ENCODE results near the gene MN1. TPM values are rescaled to one million over a fixed set of nuclear protein-coding genes. Genes with fewer than 3 reads are reported as not detected.

The MN1 gene
- total and polyA plus RNA-seq, 8 donors: 0.50 to 6.4 (median 2.8) TPM

- 72 to 81% (median 77%) methylated on average over 8 of the region's 8 CpGs for WGBS, 5 donors
- Histone ChIP-seq H3K9me3 (no peaks in the 10 kb centered on the region), H3K36me3 (no peaks in the 10 kb centered on the region), H3K27ac (peak overlapping the region in 3 of 5 donors; percentile 46 to 85 (median 54)), H3K27me3 (peaks cover 0 to 8% (median 0%) of the 10 kb centered on the region in 3 donors), H3K4me1 (peaks cover 0 to 45% (median 25%) of the 10 kb centered on the region in 4 donors), H3K4me3 (peak overlapping the region in 1 of 4 donors; percentile 7)
- TF ChIP-seq, protein P1, sequence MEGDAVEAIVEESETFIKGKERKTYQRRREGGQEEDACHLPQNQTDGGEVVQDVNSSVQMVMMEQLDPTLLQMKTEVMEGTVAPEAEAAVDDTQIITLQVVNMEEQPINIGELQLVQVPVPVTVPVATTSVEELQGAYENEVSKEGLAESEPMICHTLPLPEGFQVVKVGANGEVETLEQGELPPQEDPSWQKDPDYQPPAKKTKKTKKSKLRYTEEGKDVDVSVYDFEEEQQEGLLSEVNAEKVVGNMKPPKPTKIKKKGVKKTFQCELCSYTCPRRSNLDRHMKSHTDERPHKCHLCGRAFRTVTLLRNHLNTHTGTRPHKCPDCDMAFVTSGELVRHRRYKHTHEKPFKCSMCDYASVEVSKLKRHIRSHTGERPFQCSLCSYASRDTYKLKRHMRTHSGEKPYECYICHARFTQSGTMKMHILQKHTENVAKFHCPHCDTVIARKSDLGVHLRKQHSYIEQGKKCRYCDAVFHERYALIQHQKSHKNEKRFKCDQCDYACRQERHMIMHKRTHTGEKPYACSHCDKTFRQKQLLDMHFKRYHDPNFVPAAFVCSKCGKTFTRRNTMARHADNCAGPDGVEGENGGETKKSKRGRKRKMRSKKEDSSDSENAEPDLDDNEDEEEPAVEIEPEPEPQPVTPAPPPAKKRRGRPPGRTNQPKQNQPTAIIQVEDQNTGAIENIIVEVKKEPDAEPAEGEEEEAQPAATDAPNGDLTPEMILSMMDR (IDR thresholded peaks at IDR 0.05): no peak
- TF ChIP-seq EP300 (IDR thresholded peaks at IDR 0.05) (no peak), POLR2AphosphoS5 (IDR thresholded peaks at IDR 0.05) (no peak), POLR2A (IDR thresholded peaks at IDR 0.05) (no peak)
- intact Hi-C loops (cut with DNase I; ENCODE audit: low total_unique reads): no loop called here
- no peak for DNase-seq
Measured at GRCh38 chr22:27792452-27793161, 8.9 kb downstream of the MN1 start.

DNA sequence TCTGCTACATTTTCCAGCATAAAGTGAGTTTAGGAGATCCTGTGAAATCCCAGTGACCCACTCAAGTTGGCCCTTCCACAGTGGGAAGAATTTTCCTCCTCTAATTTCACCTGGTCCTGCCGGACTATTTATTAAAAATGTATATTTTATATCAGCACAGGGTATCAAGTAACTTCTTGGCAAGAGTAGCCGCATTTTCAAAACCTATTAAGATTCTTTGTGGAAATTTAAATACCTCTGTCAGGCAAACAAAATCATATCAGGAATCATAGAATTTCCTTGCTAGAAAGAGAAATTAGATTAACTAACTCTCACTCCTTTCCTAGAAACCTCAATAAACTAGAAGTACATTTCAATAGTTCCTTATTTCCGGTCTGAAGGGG is 9.7 kb downstream of the MN1 start:
- intact Hi-C loops (cut with DNase I; ENCODE audit: low total_unique reads): no loop called here
- peaks cover 0 to 39% (median 21%) of the 10 kb centered on the region in 4 donors for H3K4me1 ChIP-seq
- TF ChIP-seq, protein P1 (IDR thresholded peaks at IDR 0.05): no peak
- TF ChIP-seq EP300 (IDR thresholded peaks at IDR 0.05) (no peak), POLR2AphosphoS5 (IDR thresholded peaks at IDR 0.05) (no peak), POLR2A (IDR thresholded peaks at IDR 0.05) (no peak)
- peak overlapping the region in 4 of 5 donors; percentile 48 to 85 (median 64) for H3K27ac ChIP-seq
- no peaks in the 10 kb centered on the region for H3K9me3 ChIP-seq
- H3K27me3 ChIP-seq: peaks cover 0 to under 1% (median 0%) of the 10 kb centered on the region in 3 donors
- no peak overlapping the region for H3K4me3 ChIP-seq
- no peaks in the 10 kb centered on the region for H3K36me3 ChIP-seq
- DNase-seq: no peak
- WGBS, 5 donors: 29 to 49% (median 38%) methylated on average over 3 of the region's 3 CpGs

DNA sequence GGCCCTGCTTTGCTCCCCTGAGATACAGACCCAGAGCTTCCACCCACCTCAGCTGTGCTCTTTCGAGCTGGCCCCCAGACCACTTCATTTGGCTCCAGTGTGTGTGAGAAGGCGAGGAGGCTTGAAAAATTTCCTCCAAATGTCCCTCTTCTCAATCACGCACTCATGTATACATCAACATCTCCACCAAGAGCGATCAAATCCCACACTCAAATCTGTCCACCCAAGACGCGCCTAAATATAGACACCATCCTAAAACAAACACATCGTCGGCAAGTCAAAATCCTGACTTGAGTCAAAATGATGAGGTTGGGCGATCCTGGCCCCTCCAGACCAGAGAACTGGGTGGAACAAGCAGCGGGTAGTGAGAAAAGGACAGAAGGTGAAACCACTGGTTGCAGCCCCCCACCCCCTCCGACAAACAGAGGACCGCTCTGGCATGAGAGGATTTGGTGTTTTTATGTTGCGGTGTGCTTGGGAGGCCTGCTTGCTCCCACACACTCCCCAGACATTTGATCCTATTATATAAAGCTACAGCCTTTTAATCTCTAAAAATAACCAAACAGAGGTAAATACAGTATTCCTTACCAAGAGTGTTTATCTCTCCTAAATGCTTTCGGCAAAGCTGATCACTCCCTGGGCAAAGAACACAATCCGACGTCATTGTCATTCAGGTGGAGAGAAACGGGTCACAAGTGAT is 10.2 kb downstream of the MN1 start:
- Histone ChIP-seq H3K4me1 (peaks cover 0 to 34% (median 19%) of the 10 kb centered on the region in 4 donors), H3K36me3 (no peaks in the 10 kb centered on the region), H3K4me3 (no peak overlapping the region), H3K9me3 (no peaks in the 10 kb centered on the region), H3K27me3 (no peaks in the 10 kb centered on the region), H3K27ac (peak overlapping the region in 4 of 5 donors; percentile 48 to 85 (median 64))
- WGBS, 5 donors: 47 to 66% (median 56%) methylated on average over 17 of the region's 17 CpGs
- TF ChIP-seq POLR2AphosphoS5 (IDR thresholded peaks at IDR 0.05) (peak in 1 of 3 donors; percentile 39), POLR2A (IDR thresholded peaks at IDR 0.05) (no peak)
- DNase-seq: no peak
- intact Hi-C loops (cut with DNase I; ENCODE audit: low total_unique reads): no loop called here

DNA sequence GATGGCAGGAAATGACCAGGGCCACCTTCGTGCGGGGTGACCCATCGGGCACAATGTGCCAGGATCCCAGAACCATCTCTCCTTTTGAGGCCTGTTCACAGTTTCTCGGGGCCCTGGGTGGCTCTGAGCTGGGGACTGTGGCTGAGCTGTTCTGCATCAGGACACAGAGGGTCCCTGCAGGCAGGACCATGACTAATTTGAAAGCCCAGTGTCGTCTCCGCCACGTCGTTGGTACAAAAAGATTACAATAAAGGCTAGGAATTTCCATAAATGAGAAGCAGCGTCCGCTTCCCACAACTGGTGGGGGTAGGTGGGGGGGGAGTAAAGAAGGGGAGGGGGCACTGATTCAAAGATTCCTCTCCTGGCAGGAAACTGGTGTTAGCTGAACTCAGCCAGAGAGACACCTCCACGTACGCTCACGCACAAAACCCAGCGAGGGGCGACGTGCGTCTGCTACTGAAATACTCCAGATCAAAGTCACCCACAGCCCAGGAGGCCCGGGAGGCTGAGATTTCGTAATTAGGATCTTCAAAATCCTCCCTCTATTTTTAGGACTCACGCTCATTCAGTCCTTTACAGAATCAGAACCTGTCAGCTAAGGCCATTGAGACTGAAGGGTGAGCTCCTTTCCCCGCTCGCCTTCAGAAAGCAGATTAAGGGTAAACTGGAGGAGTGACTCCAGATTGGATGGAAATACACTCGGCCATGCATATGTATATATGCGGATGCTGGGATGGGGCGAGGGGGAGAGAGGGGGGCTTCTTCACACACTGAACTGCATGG is 11.0 kb downstream of the MN1 start:
- TF ChIP-seq POLR2AphosphoS5 (IDR thresholded peaks at IDR 0.05) (peak in 1 of 3 donors; percentile 81), EP300 (IDR thresholded peaks at IDR 0.05) (no peak)
- no peaks in the 10 kb centered on the region for H3K9me3 ChIP-seq
- WGBS, 5 donors: 75 to 81% (median 79%) methylated on average over 25 of the region's 25 CpGs
- intact Hi-C loops (cut with DNase I; ENCODE audit: low total_unique reads): no loop called here
- no peaks in the 10 kb centered on the region for H3K27me3 ChIP-seq
- no peak overlapping the region for H3K4me3 ChIP-seq
- DNase-seq: no peak
- peaks cover 0 to 34% (median 16%) of the 10 kb centered on the region in 4 donors for H3K4me1 ChIP-seq
- peak overlapping the region in 4 of 5 donors; percentile 48 to 85 (median 64) for H3K27ac ChIP-seq
- no peaks in the 10 kb centered on the region for H3K36me3 ChIP-seq
